ENCODE data around the gene TMSB10.
"Not testable (repeated sequence)": the region's sequence is repeated elsewhere in the genome, so short reads cannot be mapped to it uniquely, and the experiment has no call there.

The TMSB10 gene

GRCh38 chr2:84940088-84940470 lies 34.6 kb downstream of the TMSB10 start:
- DNase-seq, result no peak

- DNase-seq, result no peak
Observed at GRCh38 chr2:84940831-84941412, 35.5 kb downstream of the TMSB10 start.

DNA sequence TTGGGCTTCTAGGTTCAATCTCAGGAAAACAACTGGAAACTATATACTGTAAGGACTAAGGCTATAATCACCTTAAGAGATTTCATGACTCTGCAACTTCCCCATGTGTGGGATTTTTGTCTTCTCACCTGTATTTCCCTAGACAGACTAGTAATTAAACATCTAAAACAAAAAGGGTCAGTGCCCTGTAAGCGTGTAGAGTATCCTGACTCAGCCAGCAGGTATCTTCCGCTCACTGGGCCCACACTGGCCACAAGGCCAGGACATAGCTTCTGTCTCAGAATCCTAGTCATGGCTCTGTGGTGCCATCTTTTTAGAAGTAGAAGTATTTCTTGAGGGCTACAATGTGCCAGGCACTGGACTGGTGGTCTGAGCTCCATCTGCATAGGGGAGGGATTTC lies 36.7 kb downstream of the TMSB10 start:
- no peak for DNase-seq

- DNase-seq, result no peak
Observed at GRCh38 chr2:84942964-84943421, 37.5 kb downstream of the TMSB10 start.

DNA sequence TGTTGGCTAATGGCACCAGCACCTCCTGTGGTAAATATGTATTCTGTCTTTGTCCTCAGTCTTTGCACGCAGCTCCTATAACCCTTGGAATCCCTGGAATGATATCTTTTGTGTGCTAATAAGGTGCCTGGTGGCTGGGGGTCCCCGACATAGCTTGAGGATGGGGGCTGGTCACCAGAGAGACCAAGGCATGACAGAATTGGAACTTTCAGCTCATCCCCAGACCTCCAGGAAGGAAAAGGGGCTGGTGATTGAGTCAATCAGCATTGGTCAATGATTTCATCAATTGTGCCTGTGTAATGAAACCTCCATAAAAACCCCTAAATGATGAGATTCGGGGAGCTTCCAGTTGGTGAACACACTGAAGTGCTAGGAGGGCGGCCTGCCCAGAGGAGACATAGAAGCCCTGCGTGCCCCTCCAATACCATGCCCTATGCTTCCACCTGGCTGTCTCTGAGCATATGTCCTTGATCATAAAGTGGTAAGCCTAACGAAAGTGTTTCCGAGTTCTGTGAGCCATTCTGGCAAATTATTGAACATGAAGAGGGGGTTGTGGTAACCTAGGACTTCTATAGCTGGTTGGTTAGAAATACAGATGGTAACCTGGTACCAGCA lies 38.9 kb downstream of the TMSB10 start:
- no peak for DNase-seq

DNA sequence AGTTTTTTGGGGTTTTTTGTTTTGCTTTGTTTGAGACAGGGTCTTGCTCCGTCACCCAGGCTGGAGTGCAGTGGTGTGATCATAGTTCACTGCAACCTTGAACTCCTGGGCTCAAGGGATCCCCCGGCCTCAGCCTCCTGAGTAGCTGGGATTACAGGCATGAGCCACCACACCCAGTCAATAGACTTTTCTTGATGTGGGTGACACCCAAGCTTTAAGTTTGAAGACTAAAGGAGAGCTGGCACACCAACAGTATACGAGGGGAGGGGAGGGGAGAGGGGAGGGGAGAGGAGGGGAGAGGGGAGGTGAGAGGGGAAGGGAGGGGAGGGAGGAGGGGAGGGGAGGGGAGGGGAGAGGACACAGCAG lies 40.4 kb downstream of the TMSB10 start:
- DNase-seq, result not testable (repeated sequence)

DNA sequence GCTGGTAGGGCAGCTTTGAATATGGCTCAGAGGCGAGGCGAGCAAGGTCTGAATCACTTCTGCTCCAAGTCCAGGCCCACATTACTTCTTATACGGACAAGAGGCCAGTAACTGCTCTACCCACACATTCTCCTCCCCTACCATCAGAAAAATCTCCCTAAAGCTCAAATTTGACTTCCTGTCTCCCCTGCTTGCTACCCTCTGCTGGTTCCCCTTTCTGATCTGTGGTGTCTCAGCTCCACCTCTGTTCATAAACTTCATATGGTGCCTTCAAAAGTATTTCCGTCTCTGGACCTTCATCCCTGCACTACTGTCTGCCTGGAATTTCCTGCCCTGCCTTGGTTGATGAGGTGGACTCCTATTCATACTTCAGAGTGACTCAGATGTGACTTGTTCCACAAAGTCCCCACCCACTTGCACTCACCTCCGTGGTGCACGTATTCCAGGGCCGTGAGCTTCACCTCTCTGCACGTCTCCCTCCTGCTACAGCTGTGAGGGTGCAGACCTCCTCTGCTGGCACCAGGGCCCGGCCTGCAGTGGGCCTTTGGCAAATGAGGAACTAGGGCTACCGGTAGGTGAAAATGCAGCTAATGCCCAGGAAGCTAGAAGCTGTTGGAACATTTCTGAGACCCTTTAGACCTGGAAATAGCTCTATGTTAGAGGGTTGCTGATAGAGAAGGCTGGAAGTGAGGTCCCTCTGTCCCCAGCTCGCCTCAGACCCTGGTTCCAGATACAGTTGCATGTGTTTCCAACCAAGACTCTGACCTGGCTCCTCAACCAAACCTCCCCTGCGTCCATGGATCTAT lies 41.0 kb downstream of the TMSB10 start:
- no peak for DNase-seq

GRCh38 chr2:84947010-84947593 lies 41.6 kb downstream of the TMSB10 start:
- DNase-seq, result no peak

DNA sequence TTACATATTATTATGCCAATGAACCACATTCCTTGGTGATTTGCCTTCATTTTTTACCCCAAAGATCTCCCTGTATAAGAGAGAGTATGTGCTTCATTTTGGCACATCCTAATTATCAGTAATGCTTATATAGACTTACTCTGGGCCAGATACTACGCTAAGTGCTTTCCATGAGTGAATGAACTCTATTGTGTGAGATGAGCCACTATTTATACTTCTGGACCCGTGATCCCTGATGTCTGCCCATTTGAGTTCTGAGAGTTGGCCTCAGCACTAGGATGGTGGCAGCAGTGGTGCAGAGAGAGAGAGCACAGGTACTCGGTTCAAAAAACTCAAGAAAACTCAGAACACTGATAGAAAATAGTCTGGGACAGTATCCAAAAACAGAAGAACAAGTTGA lies 48.1 kb downstream of the TMSB10 start:
- DNase-seq, result no peak

GRCh38 chr2:84954329-84954728 lies 48.9 kb downstream of the TMSB10 start:
- DNase-seq, result no peak
